Neutrophil (primary cell): ENCODE data around the gene MATN4.

ENCODE experiments used
- H3K27ac ChIP-seq: fragments of 200-600 bp; sonication (generic); 2 replicates; pipeline ENCODE4 v1.5.1; 2016; ENCODE audit warnings: mild to moderate bottlenecking, moderate library complexity
- H3K27me3 ChIP-seq: fragments of 200-600 bp; sonication (generic); 2 replicates; pipeline ENCODE4 v1.6.0; 2016; ENCODE audit warnings: mild to moderate bottlenecking
- H3K36me3 ChIP-seq: fragments of 200-600 bp; sonication (generic); 2 replicates; pipeline ENCODE4 v1.5.1; 2017
- H3K4me1 ChIP-seq, 2 experiments: fragments of 200-600 bp in 1 of 2; sonication (generic) in 1 of 2; 1 replicate in 1 of 2; 2 replicates in 1 of 2; pipeline versions ENCODE4 v1.5.1 to v1.6.1; 2013 to 2016; ENCODE audit warnings: low read depth in 1 of 2, low read length in 1 of 2, mild to moderate bottlenecking in 1 of 2, moderate library complexity in 1 of 2; ENCODE audit not compliant: control insufficient read depth in 1 of 2, insufficient read depth in 1 of 2
- H3K4me3 ChIP-seq, 2 experiments: fragments of 200-600 bp in 1 of 2; sonication (generic) in 1 of 2; 1 replicate in 1 of 2; 2 replicates in 1 of 2; pipeline ENCODE4 v1.5.1; 2013 to 2016; ENCODE audit warnings: low read depth in 1 of 2, low read length in 1 of 2, mild to moderate bottlenecking in 1 of 2, moderate library complexity in 1 of 2
- H3K9me3 ChIP-seq: fragments of 200-600 bp; sonication (generic); 2 replicates; pipeline ENCODE4 v1.5.1; 2016
- CTCF ChIP-seq: fragments of 200-600 bp; sonication (generic); IDR thresholded peaks from 2 replicates; pipeline ENCODE4 v1.5.1; 2016; ENCODE audit warnings: antibody characterized with exemption

MATN4 gene

GRCh38 chr20:45346291-45346718, 38.2 kb upstream of the MATN4 start:
- Histone ChIP-seq H3K4me3 (no peak overlapping the region), H3K27ac (no peak overlapping the region), H3K27me3 (peaks cover 74% of the 10 kb centered on the region), H3K9me3 (no peaks in the 10 kb centered on the region), H3K4me1 (peaks cover 0 to 9% of the 10 kb centered on the region in 2 experiments), H3K36me3 (no peaks in the 10 kb centered on the region)
- TF ChIP-seq CTCF = no peak

- Histone ChIP-seq H3K4me3 (no peak overlapping the region), H3K27ac (no peak overlapping the region), H3K4me1 (peaks cover 0 to 9% of the 10 kb centered on the region in 2 experiments), H3K36me3 (no peaks in the 10 kb centered on the region), H3K27me3 (peaks cover 70% of the 10 kb centered on the region), H3K9me3 (no peaks in the 10 kb centered on the region)
- TF ChIP-seq CTCF = no peak
These were observed 37.2 kb upstream of the MATN4 start for GRCh38 chr20:45345104-45345936.

GRCh38 chr20:45344168-45344860, 36.2 kb upstream of the MATN4 start:
- Histone ChIP-seq H3K36me3 (no peaks in the 10 kb centered on the region), H3K4me1 (peaks cover 0 to 9% of the 10 kb centered on the region in 2 experiments), H3K27ac (no peak overlapping the region), H3K4me3 (no peak overlapping the region), H3K9me3 (no peaks in the 10 kb centered on the region), H3K27me3 (peaks cover 60% of the 10 kb centered on the region)
- TF ChIP-seq CTCF = no peak

- peaks cover 54% of the 10 kb centered on the region for H3K27me3 ChIP-seq
- H3K9me3 ChIP-seq = no peaks in the 10 kb centered on the region
- no peaks in the 10 kb centered on the region for H3K36me3 ChIP-seq
- H3K4me1 ChIP-seq = peaks cover 0 to 9% of the 10 kb centered on the region in 2 experiments
- no peak overlapping the region for H3K27ac ChIP-seq
- TF ChIP-seq CTCF = no peak
- no peak overlapping the region for H3K4me3 ChIP-seq
These were observed 35.6 kb upstream of the MATN4 start for GRCh38 chr20:45343532-45344167.

- Histone ChIP-seq H3K4me1 (peaks cover 0 to 4% of the 10 kb centered on the region in 2 experiments), H3K27me3 (peaks cover 47% of the 10 kb centered on the region), H3K36me3 (no peaks in the 10 kb centered on the region), H3K4me3 (no peak overlapping the region), H3K27ac (no peak overlapping the region), H3K9me3 (no peaks in the 10 kb centered on the region)
- TF ChIP-seq CTCF = no peak
These were observed 34.9 kb upstream of the MATN4 start for GRCh38 chr20:45342855-45343531.
